H1 (cell line): Measurements from ENCODE around the gene KCNH1. TPM values are rescaled to one million over a fixed set of nuclear protein-coding genes. Genes with fewer than 3 reads are reported as not detected.

Experiments used
- CTCF ChIA-PET: fragments of 300-600 bp; sonication (Branson Sonifier 250); formaldehyde crosslinking; loops from one replicate; lab custom pipeline; 2021; ENCODE audit not compliant: partially characterized antibody; lab: Charles Lee
- POLR2A ChIA-PET: fragments of 300-600 bp; sonication (Branson Sonifier 250); formaldehyde crosslinking; loops from one replicate; lab custom pipeline; 2021; ENCODE audit warnings: inconsistent platforms; ENCODE audit not compliant: partially characterized antibody; lab: Charles Lee
- DNase-seq, 2 experiments: peaks; one replicate each; pipeline versions ENCODE4 v3.0.0 to v3.0.0-alpha.2; 2010 to 2022; ENCODE audit warnings: low spot score in 2 of 2, low read depth in 1 of 2, mixed read lengths in 1 of 2
- FAIRE-seq: peaks from 2 replicates; lab custom pipeline; 2011; peaks lifted over from hg19 to GRCh38; lab: Jason Lieb, UNC
- H2AFZ ChIP-seq: 2 replicates; pipeline ENCODE4 v1.8.1; 2012; ENCODE audit warnings: low read length, inconsistent platforms
- H2AK5ac ChIP-seq: 2 replicates; pipeline ENCODE4 v1.6.1; 2013; ENCODE audit warnings: low read depth, low read length
- H2BK120ac ChIP-seq: replicated peaks from 2 replicates; pipeline ENCODE3; 2013; ENCODE audit warnings: low read depth, low read length, inconsistent platforms
- H2BK12ac ChIP-seq: 2 replicates; pipeline ENCODE4 v1.6.1; 2013; ENCODE audit warnings: low read depth, low read length
- H2BK15ac ChIP-seq: 2 replicates; pipeline ENCODE4 v1.6.1; 2013; ENCODE audit warnings: low read length
- H2BK20ac ChIP-seq: 2 replicates; pipeline ENCODE4 v1.6.1; 2013; ENCODE audit warnings: low read length
- H2BK5ac ChIP-seq: 2 replicates; pipeline ENCODE4 v1.6.1; 2013; ENCODE audit warnings: low read depth, low read length
- H3K14ac ChIP-seq: 2 replicates; pipeline ENCODE4 v1.6.1; 2013; ENCODE audit warnings: inconsistent platforms; ENCODE audit not compliant: insufficient read length
- H3K18ac ChIP-seq: 2 replicates; pipeline ENCODE4 v1.6.1; 2013; ENCODE audit warnings: low read length; ENCODE audit errors: extremely low read depth
- H3K23ac ChIP-seq: 2 replicates; pipeline ENCODE4 v1.6.1; 2013; ENCODE audit warnings: inconsistent platforms; ENCODE audit not compliant: insufficient read length
- H3K23me2 ChIP-seq: 2 replicates; pipeline ENCODE4 v1.6.1; 2013; ENCODE audit warnings: low read depth, low read length
- H3K27ac ChIP-seq: 2 replicates; pipeline ENCODE4 v1.6.1; 2011; ENCODE audit warnings: low read depth, low read length, inconsistent platforms
- H3K27me3 ChIP-seq, 4 experiments: replicated peaks in 1 of 4; 1 replicate in 1 of 4; 2 replicates in 3 of 4; pipeline versions ENCODE4 v1.6.1 to v1.8.1; 2011 to 2013; ENCODE audit warnings: low read length in 3 of 4, mild to moderate bottlenecking in 3 of 4, inconsistent platforms in 2 of 4, mixed read lengths in 2 of 4, moderate library complexity in 1 of 4; ENCODE audit not compliant: control insufficient read depth in 3 of 4, insufficient read depth in 3 of 4; ENCODE audit errors: extremely low read depth in 1 of 4
- H3K36me3 ChIP-seq, 4 experiments: 2 replicates each; pipeline versions ENCODE4 v1.6.1 to v1.8.1; 2011 to 2013; ENCODE audit warnings: mild to moderate bottlenecking in 4 of 4, low read length in 3 of 4, moderate library complexity in 2 of 4, control low read depth in 1 of 4, inconsistent platforms in 1 of 4; ENCODE audit not compliant: insufficient read depth in 4 of 4, control insufficient read depth in 2 of 4
- H3K4ac ChIP-seq: replicated peaks from 2 replicates; pipeline ENCODE3; 2013; ENCODE audit warnings: low read length, low read depth, mixed read lengths, inconsistent platforms; ENCODE audit not compliant: insufficient read length
- H3K4me1 ChIP-seq, 4 experiments: replicated peaks in 1 of 4; 1 replicate in 1 of 4; 2 replicates in 3 of 4; pipeline versions ENCODE4 v1.6.1 to v1.8.1; 2011 to 2013; ENCODE audit warnings: low read length in 3 of 4, inconsistent platforms in 2 of 4, mixed read lengths in 1 of 4; ENCODE audit not compliant: insufficient read depth in 4 of 4, control insufficient read depth in 3 of 4
- H3K4me2 ChIP-seq, 2 experiments: 2 replicates each; pipeline versions ENCODE4 v1.6.1 to v1.8.1; 2011 to 2013; ENCODE audit warnings: low read depth in 2 of 2, low read length in 2 of 2, control low read depth in 1 of 2, inconsistent platforms in 1 of 2, mild to moderate bottlenecking in 1 of 2; ENCODE audit not compliant: insufficient read depth in 1 of 2
- H3K4me3 ChIP-seq, 4 experiments: fragments of 200-600, 300-600 bp in 1 of 4; sonication (generic), shearing (Covaris generic), sonication (Bioruptor Twin) in 1 of 4; 2 replicates each; pipeline versions ENCODE4 v1.5.1 to v1.8.1; 2011 to 2016; ENCODE audit warnings: low read length in 4 of 4, low read depth in 3 of 4, control low read depth in 2 of 4, inconsistent platforms in 2 of 4, mild to moderate bottlenecking in 2 of 4, mixed read lengths in 1 of 4, moderate library complexity in 1 of 4; ENCODE audit not compliant: insufficient read depth in 2 of 4; ENCODE audit errors: extremely low read depth in 1 of 4
- H3K56ac ChIP-seq: replicated peaks from 2 replicates; pipeline ENCODE3; 2013; ENCODE audit warnings: low read depth, mild to moderate bottlenecking, mixed read lengths, low read length, inconsistent platforms; ENCODE audit not compliant: insufficient read length
- H3K79me1 ChIP-seq: 2 replicates; pipeline ENCODE4 v1.6.1; 2013; ENCODE audit warnings: low read depth, low read length, control low read depth
- H3K79me2 ChIP-seq, 2 experiments: 2 replicates each; pipeline versions ENCODE4 v1.6.1 to v1.8.1; 2012 to 2013; ENCODE audit warnings: low read length in 2 of 2, mild to moderate bottlenecking in 2 of 2, inconsistent platforms in 1 of 2; ENCODE audit not compliant: insufficient read depth in 2 of 2, control insufficient read depth in 1 of 2
- H3K9ac ChIP-seq, 4 experiments: replicated peaks in 1 of 4; 1 replicate in 1 of 4; 2 replicates in 3 of 4; pipeline versions ENCODE4 v1.6.1 to v1.8.1; 2011 to 2013; ENCODE audit warnings: low read depth in 3 of 4, low read length in 3 of 4, control low read depth in 2 of 4, mild to moderate bottlenecking in 2 of 4, moderate library complexity in 2 of 4, inconsistent platforms in 1 of 4; ENCODE audit errors: extremely low read depth in 1 of 4
- H3K9me3 ChIP-seq, 2 experiments: 2 replicates each; pipeline versions ENCODE4 v1.6.1 to v1.8.1; 2012 to 2013; ENCODE audit warnings: mild to moderate bottlenecking in 2 of 2, moderate library complexity in 2 of 2, control low read depth in 1 of 2, inconsistent platforms in 1 of 2, low read depth in 1 of 2, low read length in 1 of 2, mixed read lengths in 1 of 2; ENCODE audit not compliant: insufficient read depth in 2 of 2
- H4K20me1 ChIP-seq, 2 experiments: replicated peaks in 1 of 2; 2 replicates each; pipeline versions ENCODE3 to v1.8.1; 2011 to 2013; ENCODE audit warnings: inconsistent platforms in 2 of 2, low read length in 2 of 2, mild to moderate bottlenecking in 1 of 2; ENCODE audit not compliant: insufficient read depth in 2 of 2, control insufficient read depth in 1 of 2
- H4K5ac ChIP-seq: 2 replicates; pipeline ENCODE4 v1.6.1; 2013; ENCODE audit warnings: low read length, low read depth, mixed read lengths, inconsistent platforms; ENCODE audit not compliant: insufficient read length
- H4K8ac ChIP-seq: 2 replicates; pipeline ENCODE4 v1.8.0; 2013; ENCODE audit warnings: mild to moderate bottlenecking, moderate library complexity, low read length, inconsistent platforms; ENCODE audit not compliant: insufficient read depth; ENCODE audit errors: extremely low read depth
- H4K91ac ChIP-seq: replicated peaks from 2 replicates; pipeline ENCODE3; 2013; ENCODE audit warnings: low read length, mixed read lengths, inconsistent platforms; ENCODE audit not compliant: insufficient read length
- FOSL1 ChIP-seq: IDR thresholded peaks from 2 replicates; pipeline ENCODE4 v1.6.1; 2011; ENCODE audit warnings: mild to moderate bottlenecking, low read depth, low read length, moderate library complexity; ENCODE audit not compliant: insufficient read depth
- POLR2AphosphoS5 ChIP-seq: IDR thresholded peaks from 2 replicates; pipeline ENCODE4 v1.6.1; 2011; ENCODE audit warnings: low read depth, low read length
- RAD21 ChIP-seq, 2 experiments: IDR thresholded peaks in 1 of 2; conservative IDR thresholded peaks in 1 of 2; 2 replicates each; pipeline ENCODE4 v1.6.1; 2011; ENCODE audit warnings: low read depth in 2 of 2, low read length in 2 of 2, improper control_type of control experiment in 1 of 2, inconsistent platforms in 1 of 2, mild to moderate bottlenecking in 1 of 2, moderate library complexity in 1 of 2
- RBBP5 ChIP-seq: IDR thresholded peaks from 2 replicates; pipeline ENCODE4 v1.7.1; 2012; ENCODE audit warnings: low read depth, mild to moderate bottlenecking, inconsistent platforms, low read length, moderate library complexity, borderline replicate concordance
- WGBS, 2 experiments: shearing (Covaris generic) in 1 of 2; methylation state at CpG; one replicate each; pipeline versions ENCODE4 v1.1.6 to v1.1.7; 2013 to 2015; ENCODE audit warnings: low lambda C conversion rate in 2 of 2, mixed read lengths in 2 of 2, inconsistent platforms in 1 of 2, low coverage in 1 of 2, missing lambda C conversion rate in 1 of 2; ENCODE audit not compliant: insufficient replicate concordance in 2 of 2, insufficient coverage in 1 of 2, insufficient read length in 1 of 2; ENCODE audit errors: extremely low coverage in 1 of 2, missing lambda C conversion rate in 1 of 2; 5-methylcytosine and 5-hydroxymethylcytosine counted together
- polyA plus RNA-seq, 7 experiments: library from polyadenylated mRNA; depleted of rRNA in 3 of 7; stranded (reverse) in 5 of 7; unstranded in 2 of 7; fragments of >200 nt in 5 of 7; fragments of 200-250 nt in 2 of 7; gene quantifications; 1 replicate in 5 of 7; 2 replicates in 1 of 7; 4 replicates in 1 of 7; pipeline versions ENCODE4 v1.2.1 to v1.2.3, GENCODE V29; 2011 to 2013; ENCODE audit warnings: missing spikeins in 2 of 7, mixed read lengths in 2 of 7
- total RNA-seq: library from RNA; stranded (reverse); fragmentation: NEBNext Ultra II Directional; extraction: Animal tissue kit (Norgen Biotek cat#: 25700); gene quantifications from 2 replicates; pipeline ENCODE4 v1.2.1, GENCODE V29; 2021

The KCNH1 gene
- total and polyA plus RNA-seq, 2 of the 8 experiments (the other 6 are each of a cell fraction or from before 2014, with no cell fraction given) = 0.27 to 0.34 TPM

- Histone ChIP-seq H2BK20ac (no peak overlapping the region), H3K9ac (no peak overlapping the region), H3K4me2 (no peak overlapping the region), H2BK12ac (no peak overlapping the region), H3K9me3 (no peaks in the 10 kb centered on the region; a peak in 1 of 4 replicates), H2BK120ac (no peak overlapping the region), H3K79me2 (no peaks in the 10 kb centered on the region), H2AK5ac (no peak overlapping the region), H2BK5ac (no peak overlapping the region), H3K18ac (no peak overlapping the region), H3K27ac (no peak overlapping the region), H4K91ac (no peak overlapping the region), H3K79me1 (no peaks in the 10 kb centered on the region; the same call in 1 of the 2 replicates), H3K23me2 (no peaks in the 10 kb centered on the region), H2BK15ac (no peak overlapping the region), H2AFZ (no peak overlapping the region), H3K36me3 (no peaks in the 10 kb centered on the region), H3K56ac (no peak overlapping the region), H4K20me1 (no peaks in the 10 kb centered on the region), H4K5ac (no peak overlapping the region), H3K27me3 (no peaks in the 10 kb centered on the region), H3K4ac (no peak overlapping the region), H4K8ac (no peak overlapping the region), H3K14ac (no peak overlapping the region), H3K4me3 (no peak overlapping the region), H3K23ac (no peak overlapping the region), H3K4me1 (no peaks in the 10 kb centered on the region)
- 93% methylated on average over 3 of the region's 3 CpGs; no CpG with 5 or more reads in 1 of the 2 experiments for WGBS, 2 experiments
- POLR2A ChIA-PET = no interaction called here
- CTCF ChIA-PET = interaction anchor here (1.1 to 1.6 kb wide), 3 partner anchors 11 to 238 kb away, joined by 3 to 4 read pairs (median 3); no protein-coding TSS in a partner anchor
- no peak for DNase-seq
- FAIRE-seq = no peak
- no peak for TF ChIP-seq RBBP5
- TF ChIP-seq RAD21 (IDR thresholded peaks at IDR 0.05 in 1 of 2, conservative IDR thresholded peaks at IDR 0.05 in 1 of 2; ENCODE audit: low read depth in 2 of 2, low read length in 2 of 2) = no peak
- TF ChIP-seq POLR2AphosphoS5 = no peak
- no peak for TF ChIP-seq FOSL1
Measured at GRCh38 chr1:210685295-210685650, 448.7 kb downstream of the KCNH1 start.
